Measurements from ENCODE around the gene AKR1C1.
"Not testable (repeated sequence)": the region's sequence is repeated elsewhere in the genome, so short reads cannot be mapped to it uniquely, and the experiment has no call there.

The AKR1C1 gene

DNA sequence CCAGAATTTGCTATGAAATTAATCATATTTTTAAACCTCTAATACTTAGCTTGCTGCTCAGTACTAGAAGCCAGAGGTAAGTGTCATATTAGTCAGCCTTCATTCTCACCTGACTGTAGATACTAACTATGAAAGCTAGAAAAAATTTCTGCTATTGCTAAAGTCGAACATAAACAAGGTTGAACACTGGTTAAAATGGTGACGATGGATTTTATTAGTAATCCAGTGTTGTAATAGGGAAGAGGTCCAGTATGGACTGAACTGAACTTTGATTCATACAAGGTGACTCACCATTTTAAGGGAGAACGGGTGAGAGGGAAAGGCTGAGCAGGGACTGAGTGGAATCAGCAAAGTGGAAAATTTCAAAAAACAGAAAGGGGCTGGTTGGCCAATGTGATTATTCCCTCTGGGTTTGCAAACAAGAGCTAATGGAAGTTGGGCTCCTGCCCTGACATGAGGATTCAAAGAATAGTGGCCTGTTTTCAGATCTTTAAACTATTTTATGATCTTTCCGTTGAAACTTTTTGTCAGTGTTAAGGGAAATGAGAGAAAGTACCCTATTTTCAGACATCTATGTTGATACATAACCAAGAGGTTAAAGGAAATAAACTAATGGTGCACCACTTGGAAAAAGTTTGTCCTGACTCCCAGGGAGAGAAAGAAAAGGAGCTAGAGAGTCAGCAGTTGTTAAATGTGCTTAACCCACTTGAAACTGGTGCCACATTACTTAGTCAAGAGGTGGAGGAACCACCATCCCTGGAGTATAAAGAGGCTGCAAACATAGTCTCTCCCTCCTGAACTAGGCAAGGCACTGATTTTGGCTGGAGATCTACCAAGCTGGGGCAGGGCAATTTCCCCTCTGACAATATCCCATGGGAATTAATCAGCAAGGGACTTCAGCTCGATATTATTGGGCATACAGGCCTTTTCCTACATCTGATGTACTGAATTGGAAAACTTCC is 15.3 kb upstream of the AKR1C1 start:
- DNase-seq, result no peak

DNA sequence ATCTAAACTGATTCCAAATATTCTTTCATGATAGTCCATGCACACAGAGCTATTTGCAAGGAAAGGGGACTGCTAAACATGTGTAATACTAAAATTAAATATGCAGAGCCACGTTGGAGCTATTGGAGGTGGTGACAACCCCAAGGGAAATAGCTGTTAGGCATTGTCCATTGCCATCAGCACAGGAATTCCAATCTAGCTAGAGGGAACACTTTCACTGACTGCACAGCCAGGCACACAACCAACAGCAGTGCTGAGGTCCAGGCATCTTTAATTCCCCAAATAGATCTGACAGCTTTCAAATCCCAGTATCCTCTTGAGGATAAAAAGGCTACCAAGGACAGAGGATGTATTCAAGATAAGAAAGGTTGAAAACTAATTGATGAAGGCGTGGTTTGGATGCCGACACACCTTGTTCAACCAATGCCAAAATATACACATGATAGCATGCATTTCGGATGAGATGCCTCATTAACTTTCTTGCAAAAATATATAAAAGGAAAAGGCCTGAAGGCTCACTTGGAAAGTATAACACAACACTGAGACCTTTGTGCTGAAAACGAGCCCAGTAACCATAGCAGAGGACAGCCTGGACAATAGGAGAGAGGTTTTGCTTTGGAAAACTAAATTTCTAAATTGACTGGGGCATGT is 11.6 kb upstream of the AKR1C1 start:
- DNase-seq, result not testable (repeated sequence)

DNA sequence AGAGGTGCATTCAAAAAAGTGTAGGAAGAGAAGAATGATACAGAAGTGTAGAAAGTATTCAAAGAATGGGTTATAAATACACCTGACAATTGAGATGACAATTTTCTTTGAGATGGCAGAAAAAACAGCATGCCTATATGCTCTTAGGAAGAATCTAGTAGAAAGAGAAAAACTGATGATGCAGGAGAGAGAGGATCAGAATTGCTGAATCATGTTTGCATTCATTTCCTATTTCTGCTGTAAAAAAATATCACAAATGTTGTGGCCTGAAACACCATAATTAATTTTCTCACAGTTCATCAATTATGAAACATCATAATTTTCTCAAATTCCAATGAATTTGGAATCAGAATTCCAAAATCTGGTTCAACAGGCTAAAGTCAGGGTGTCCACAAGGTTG is 9.8 kb upstream of the AKR1C1 start:
- DNase-seq, result no peak

GRCh38 chr10:4956088-4956487 is 7.1 kb upstream of the AKR1C1 start:
- not testable (repeated sequence) for DNase-seq

DNA sequence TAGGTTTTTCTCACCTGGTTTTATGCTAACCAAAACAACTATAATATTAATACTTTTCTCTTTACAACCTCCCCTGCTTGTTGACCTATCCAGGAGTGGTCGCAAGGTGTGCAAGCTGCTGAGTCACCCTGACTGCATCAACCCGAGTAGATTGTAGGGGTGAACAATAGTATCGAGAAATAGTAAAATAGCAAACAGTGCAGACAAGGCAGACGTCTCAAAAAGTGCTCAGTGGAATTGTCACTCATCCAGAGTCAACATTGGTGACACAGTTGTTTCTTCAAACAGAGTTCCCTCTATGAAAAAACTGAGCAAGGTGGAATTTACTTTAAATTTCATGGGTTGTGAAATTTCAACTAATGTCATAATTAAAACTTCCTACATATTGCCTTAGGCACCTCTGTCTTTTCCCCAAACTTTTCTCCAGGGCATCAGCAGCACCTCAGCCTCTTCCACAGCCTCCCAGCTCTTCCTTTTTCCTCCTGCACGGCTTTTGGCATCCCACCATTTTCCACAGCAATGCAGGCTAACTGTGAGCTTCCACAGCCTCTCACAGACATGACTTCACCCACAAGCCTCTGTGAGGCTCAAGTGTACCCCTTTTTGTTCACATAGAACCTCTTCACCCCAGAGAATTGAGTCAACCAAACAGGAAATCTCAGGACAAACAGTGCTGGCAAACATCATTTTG is 6.1 kb upstream of the AKR1C1 start:
- not testable (repeated sequence) for DNase-seq

GRCh38 chr10:4961558-4961957 is 1.7 kb upstream of the AKR1C1 start:
- not testable (repeated sequence) for DNase-seq

DNA sequence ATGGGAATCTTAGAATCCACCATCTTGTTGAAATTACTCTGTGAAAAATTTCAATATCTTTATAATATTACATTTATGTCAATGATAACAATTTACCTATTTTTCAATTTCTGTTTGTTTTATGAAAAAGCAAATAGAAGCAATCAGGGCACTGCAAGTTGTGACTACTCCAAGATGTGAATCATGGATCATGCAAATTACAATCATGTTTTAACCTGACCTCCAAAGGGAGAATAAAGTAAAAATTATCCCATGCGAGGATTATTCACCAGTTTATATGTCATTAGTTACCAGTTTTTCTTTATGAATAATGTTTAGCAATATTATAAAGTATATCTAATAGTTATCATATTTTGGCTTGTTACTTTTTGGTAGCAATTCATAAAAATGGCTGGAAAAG is 907 bp upstream of the AKR1C1 start:
- DNase-seq, result not testable (repeated sequence)

DNA sequence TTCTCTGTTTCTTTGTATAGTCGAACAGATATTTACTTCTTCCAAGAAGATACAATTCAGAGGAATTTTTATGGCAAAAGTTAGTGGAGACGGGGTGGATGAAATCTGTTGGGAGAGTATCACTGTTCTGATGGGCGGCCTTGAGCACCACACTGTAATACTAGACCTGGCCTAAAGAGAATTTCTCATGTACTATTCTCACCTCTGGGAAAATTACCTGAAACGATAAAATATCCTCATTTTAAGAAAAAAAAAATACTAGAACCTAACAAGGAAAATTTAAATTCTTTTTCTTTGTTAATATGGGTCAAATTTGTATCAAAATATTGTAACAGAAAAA is 570 bp downstream of the AKR1C1 start:
- not testable (repeated sequence) for DNase-seq

DNA sequence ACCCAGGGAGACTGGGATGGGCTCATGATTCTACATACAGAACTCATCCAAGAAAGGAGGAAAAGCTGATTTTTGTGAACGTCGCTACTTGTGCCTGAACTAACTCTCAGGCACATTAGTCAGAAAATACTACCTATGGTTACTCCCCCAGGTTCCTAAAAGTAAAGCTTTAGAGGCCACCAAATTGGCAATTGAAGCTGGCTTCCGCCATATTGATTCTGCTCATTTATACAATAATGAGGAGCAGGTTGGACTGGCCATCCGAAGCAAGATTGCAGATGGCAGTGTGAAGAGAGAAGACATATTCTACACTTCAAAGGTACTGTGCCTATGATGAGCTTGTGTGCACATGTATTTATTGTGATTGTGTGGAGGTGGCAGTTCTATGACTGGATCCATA is 2.5 kb downstream of the AKR1C1 start:
- DNase-seq, result not testable (repeated sequence)

- DNase-seq, result not testable (repeated sequence)
Observed at GRCh38 chr10:4967189-4967588, 4.0 kb downstream of the AKR1C1 start.

- not testable (repeated sequence) for DNase-seq
Observed at GRCh38 chr10:4969289-4969688, 6.1 kb downstream of the AKR1C1 start.

DNA sequence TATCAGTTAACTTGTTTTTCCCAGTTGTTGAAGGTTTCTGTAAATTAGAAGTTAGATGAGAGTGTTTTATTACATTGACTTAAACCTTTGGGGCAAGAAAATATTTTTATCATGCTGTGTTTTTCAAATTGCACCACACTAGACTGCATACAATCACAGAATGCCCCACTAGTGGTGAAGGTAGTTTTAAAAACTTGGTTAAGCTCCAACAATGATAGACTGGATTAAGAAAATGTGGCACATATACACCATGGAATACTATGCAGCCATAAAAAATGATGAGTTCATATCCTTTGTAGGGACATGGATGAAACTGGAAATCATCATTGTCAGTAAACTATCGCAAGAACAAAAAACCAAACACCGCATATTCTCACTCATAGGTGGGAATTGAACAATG is 7.1 kb downstream of the AKR1C1 start:
- not testable (repeated sequence) for DNase-seq

DNA sequence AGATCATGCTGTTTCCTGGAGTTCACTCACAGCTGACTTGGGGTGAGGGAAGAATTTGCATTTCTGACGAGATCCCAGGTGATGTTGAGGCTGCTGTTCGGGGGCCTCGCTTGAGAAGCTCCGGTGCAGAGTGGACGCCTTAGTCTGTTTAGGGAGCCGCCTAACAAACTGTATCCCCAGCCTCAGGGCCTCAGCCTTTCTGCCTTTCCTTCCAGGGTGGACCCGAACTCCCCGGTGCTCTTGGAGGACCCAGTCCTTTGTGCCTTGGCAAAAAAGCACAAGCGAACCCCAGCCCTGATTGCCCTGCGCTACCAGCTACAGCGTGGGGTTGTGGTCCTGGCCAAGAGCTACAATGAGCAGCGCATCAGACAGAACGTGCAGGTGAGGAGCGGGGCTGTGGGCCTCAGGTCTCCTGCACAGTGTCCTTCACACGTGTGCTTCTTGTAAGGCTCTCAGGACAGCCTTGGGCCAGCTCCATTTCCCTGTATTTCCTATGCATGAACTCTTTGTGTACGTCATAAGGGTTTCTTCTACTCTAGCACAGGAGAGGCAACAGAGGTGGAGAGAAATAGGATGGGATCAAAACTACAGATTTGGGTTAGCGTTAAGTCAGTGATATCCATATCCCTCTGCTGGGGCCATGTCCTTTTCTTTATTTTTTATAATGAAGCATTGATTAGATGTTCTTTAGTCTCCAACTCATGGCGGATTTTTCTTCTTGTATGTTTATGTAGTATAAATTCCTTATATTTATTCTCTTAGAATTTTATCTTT is 9.3 kb downstream of the AKR1C1 start:
- not testable (repeated sequence) for DNase-seq

- DNase-seq, result not testable (repeated sequence)
Observed at GRCh38 chr10:4973294-4973693, 10.1 kb downstream of the AKR1C1 start.

DNA sequence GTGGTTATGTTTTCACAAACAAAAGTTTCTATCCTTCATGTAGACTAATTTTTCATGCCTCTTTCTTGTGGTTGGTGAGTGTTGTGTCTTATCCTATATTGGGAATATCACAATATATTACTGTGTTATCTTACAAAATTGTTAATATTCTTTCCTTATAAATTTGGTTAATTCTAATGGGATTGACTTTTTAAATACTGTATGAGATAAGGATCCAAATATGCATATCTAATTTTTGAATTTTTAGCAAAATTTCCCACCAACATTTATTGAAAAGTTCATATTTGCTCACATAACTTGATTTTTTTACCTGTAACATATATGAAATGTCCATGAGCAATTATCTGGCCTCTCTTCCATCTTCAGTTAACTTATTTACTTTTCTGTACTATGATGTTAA is 11.2 kb downstream of the AKR1C1 start:
- not testable (repeated sequence) for DNase-seq

DNA sequence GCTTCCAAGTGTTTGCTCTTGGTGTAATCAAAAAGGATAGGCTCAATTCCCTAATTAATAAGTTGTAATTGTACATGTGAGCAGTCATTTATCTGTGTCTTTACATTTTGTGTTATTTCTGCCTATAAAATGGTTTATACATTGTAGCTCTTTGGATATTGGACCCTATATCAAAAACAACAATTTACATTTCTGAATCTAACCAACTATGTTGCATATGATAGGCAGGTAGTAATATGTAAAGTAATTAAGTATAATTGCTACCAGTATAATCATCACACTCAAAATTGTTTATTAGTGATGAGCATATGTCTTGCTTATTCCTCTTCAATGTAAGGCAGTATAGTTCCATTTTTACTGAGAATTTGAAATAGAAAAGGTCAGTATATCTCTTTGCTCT is 13.8 kb downstream of the AKR1C1 start:
- no peak for DNase-seq

DNA sequence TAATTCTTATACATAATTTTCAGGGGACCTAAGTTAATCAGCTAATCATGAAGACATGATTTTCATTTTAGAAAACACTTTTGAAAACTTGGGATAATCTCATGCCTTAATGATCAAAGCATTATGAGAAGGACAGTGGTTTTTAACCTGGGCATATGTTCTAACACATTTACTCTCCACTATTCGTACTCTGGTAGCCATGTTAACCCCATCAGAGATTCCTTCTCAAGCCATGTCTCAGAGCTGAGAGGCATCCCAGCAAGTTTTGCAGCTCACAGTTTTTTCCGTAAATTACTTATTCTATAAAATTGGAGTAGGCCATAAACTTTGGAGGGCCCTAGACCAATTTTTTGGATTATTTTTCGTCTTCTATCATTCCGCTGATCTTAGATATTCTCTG is 15.7 kb downstream of the AKR1C1 start:
- no peak for DNase-seq

DNA sequence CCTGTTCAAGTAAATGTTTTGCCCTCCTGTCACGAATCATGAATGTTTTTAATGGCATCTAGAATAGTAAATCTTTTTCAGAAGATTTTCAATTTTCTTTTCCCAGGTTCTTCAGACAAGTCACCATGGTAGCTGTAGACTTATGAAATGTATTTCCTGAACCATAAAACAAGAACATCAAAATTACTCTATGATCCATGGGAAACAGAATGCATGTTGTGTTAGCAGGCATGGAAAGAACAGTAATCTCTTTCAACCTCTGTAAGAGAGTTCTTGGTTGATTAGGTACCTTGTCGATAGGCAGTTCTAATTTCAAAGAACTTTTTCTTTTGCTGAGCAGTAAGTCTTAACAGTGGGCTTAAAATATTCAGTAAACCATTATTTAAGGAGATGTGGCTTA is 17.6 kb downstream of the AKR1C1 start:
- DNase-seq, result no peak

DNA sequence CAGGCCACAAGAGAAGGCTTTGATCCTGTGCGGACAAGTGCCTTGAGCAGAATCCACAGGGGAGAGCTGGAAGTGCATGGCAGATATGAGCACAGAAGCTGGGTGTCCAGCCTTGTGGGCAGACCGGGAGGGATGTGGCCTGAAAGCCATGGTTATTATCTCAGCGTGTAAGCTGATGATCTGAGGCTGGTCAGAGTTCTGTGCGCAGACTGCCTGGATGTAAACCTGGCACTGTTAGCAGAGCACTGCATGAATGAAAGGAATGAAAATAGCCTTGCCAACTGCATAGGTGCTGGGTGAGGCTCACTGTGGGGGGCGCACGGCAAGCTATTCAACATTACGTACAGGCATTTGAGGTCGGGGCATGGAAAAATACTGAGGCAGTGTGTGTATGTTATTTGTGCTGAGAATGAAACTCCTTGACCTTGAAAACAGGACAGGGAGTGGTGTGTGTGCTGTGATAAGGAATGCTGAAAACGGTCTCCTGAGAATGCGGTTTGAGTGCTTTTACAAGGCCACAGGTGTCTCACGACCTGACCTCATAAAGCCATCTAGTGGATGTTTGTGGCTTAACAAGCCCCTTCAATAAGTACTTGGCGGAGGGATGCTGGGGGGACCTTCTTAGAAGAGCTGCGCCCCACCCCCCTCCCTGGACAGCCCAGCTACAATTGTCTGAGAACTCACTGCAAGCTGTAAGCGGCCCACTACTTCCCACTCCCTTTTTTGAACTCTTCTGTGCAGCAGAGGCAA is 18.7 kb downstream of the AKR1C1 start:
- no peak for DNase-seq

- DNase-seq, result no peak
Observed at GRCh38 chr10:4982764-4983226, 19.6 kb downstream of the AKR1C1 start.

DNA sequence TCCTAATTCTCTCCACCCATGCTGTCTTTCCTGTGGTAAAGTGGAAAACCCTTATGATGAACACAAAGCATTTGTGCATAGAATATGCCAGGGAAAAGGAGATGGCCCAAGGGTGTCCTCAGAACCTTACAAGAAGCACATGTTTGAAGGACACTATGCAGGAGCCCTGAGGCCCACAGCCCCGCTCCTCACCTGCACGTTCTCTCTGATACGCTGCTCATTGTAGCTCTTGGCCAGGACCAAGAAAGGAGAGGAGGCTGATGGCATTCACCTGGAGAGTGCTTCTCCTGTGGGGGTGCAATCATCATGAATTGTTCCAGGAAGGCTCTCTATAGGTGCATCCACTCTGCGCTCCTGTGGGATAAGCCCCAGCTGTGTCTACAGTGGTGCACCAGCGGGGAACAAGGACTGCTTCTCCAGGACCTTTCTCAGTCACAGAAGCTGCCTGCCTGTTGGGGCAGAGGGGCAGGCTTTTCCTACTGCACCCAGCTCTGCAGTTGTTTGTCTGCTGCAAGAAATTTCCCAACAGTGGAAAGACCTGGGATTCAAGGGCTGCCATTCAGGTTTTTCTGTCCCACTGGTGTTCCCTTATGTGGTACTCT is 20.5 kb downstream of the AKR1C1 start:
- no peak for DNase-seq
